ENCODE data around the gene CHAF1A.

Gene CHAF1A

DNA sequence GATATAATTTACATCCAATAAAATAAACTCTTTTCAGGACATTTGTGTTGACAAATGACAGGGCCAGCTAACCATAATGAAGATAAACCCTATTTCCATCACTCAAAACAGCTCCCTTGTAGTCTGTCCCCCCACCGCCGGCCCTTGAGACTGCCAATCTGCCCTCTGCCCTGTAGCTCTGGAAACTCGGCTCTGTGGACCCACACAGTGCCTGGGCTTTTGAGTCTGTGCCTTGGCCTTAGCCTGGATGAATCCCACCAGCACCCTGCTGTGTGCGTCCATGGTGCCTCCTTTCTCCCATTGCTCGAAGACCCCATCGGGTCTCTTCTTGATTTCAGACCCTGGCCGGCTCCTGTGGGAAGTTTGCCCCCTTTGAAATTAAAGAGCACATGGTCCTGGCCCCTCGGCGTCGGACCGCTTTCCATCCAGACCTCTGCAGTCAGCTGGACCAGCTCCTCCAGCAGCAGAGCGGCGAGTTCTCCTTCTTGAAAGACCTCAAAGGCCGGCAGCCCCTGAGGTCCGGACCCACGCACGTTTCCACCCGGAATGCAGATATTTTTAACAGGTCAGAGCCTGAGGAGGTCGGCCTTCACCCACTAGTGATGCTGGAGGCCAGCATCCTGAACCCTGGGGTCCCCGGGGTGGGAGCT lies 26.0 kb downstream of the CHAF1A start:
- no peak overlapping the region for H3K27ac ChIP-seq (ENCODE audit: low read length)
- H3K4me1 ChIP-seq (ENCODE audit: insufficient read depth, low read length): no peaks in the 10 kb centered on the region
- H3K36me3 ChIP-seq (ENCODE audit: insufficient read depth, low read depth, low read length): peaks cover 89% of the 10 kb centered on the region
- no peak overlapping the region for H3K9ac ChIP-seq (ENCODE audit: low read depth, low read length)
- H3K9me3 ChIP-seq (ENCODE audit: insufficient read depth, low read depth, low read length): no peaks in the 10 kb centered on the region
- no peak overlapping the region for H3K4me3 ChIP-seq (ENCODE audit: low read length)
- H3K27me3 ChIP-seq (ENCODE audit: insufficient read depth, low read length): no peaks in the 10 kb centered on the region

DNA sequence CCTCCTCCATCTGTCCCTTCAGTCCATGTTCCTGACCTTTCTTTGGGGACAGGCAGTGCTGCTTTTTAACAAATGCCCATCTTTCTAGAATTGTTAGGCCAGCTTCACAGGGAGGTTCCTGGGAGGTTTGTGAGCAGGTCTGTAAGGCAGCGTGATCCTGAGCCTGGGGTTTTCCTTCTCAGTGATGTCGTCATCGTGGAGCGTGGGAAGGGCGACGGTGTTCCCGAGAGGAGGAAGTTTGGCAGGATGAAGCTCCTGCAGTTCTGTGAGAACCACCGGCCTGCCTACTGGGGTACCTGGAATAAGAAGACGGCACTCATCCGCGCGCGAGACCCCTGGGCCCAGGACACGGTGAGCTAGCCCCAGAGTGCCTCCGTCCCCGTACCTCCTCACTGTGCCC lies 26.8 kb downstream of the CHAF1A start:
- Histone ChIP-seq H3K27ac (ENCODE audit: low read length) (no peak overlapping the region), H3K36me3 (ENCODE audit: insufficient read depth, low read depth, low read length) (peaks cover 89% of the 10 kb centered on the region), H3K9ac (ENCODE audit: low read depth, low read length) (no peak overlapping the region)

DNA sequence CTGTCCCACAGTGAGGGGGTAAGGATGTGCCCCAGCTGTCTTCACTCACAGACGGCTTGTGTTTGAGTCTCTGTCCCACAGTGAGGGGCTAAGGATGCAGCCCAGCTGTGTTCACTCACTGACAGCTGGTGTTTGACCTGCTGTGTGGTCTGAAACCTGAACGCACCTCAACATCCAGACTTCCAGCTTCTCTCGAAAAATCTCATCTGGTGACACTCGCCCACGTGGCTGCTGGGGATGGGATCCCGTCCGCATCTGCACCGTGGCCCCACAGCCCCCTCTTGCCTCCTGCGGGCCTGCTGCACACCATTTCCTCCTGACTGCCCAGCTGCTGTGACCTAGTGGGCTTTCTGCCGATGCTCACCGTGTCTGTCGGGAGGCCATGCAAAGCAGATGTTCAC lies 27.3 kb downstream of the CHAF1A start:
- H3K4me1 ChIP-seq (ENCODE audit: insufficient read depth, low read length): no peaks in the 10 kb centered on the region
- H3K27me3 ChIP-seq (ENCODE audit: insufficient read depth, low read length): no peaks in the 10 kb centered on the region
- H3K9ac ChIP-seq (ENCODE audit: low read depth, low read length): no peak overlapping the region
- H3K27ac ChIP-seq (ENCODE audit: low read length): no peak overlapping the region
- no peaks in the 10 kb centered on the region for H3K9me3 ChIP-seq (ENCODE audit: insufficient read depth, low read depth, low read length)
- peaks cover 89% of the 10 kb centered on the region for H3K36me3 ChIP-seq (ENCODE audit: insufficient read depth, low read depth, low read length)
- H3K4me3 ChIP-seq (ENCODE audit: low read length): no peak overlapping the region

More for the DNA sequence above, 26.8 kb downstream of the CHAF1A start:
- H3K4me3 ChIP-seq (ENCODE audit: low read length): no peak overlapping the region
- H3K9me3 ChIP-seq (ENCODE audit: insufficient read depth, low read depth, low read length): no peaks in the 10 kb centered on the region
- no peaks in the 10 kb centered on the region for H3K4me1 ChIP-seq (ENCODE audit: insufficient read depth, low read length)
- H3K27me3 ChIP-seq (ENCODE audit: insufficient read depth, low read length): no peaks in the 10 kb centered on the region

DNA sequence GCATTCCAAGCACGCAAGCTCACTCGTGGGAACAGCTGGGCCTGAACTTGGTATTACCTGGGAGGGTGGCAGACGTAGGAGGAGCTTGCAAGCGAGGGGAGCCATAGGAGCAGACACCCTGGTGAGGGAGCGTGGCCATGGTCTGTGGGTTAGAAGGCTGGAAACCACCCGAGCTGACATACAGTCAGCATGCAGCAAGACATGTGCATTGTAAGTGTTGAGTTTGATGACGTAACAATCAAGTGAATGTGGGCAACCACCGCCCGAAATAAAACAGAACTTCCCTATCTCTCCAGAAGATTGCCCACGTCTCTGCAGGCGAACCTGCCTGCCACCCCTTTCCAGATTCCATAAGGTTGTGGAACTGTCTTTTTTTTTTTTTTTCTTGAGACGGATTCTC lies 28.3 kb downstream of the CHAF1A start:
- H3K9ac ChIP-seq (ENCODE audit: low read depth, low read length): no peak overlapping the region
- no peaks in the 10 kb centered on the region for H3K9me3 ChIP-seq (ENCODE audit: insufficient read depth, low read depth, low read length)
- no peak overlapping the region for H3K4me3 ChIP-seq (ENCODE audit: low read length)
- H3K27me3 ChIP-seq (ENCODE audit: insufficient read depth, low read length): no peaks in the 10 kb centered on the region
- H3K27ac ChIP-seq (ENCODE audit: low read length): no peak overlapping the region
- H3K36me3 ChIP-seq (ENCODE audit: insufficient read depth, low read depth, low read length): peaks cover 88% of the 10 kb centered on the region
- H3K4me1 ChIP-seq (ENCODE audit: insufficient read depth, low read length): no peaks in the 10 kb centered on the region

DNA sequence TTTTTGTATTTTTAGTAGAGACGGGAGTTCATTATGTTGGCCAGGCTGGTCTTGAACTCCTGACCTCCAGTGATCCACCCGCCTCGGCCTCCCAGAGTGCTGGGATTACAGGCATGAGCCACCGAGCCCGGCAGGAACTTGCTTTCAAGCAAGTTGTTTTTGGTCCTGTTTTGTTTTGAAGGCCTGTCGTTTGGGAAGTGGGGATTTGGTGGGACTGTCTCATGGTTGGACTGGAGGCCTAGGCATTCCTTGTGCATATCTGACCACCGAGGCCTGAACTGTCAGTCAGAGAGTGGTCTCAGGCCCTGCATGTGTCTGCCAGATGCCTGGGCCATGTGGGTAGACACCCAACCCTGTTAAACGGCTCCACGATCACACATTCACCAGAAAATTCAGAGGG lies 28.9 kb downstream of the CHAF1A start:
- no peaks in the 10 kb centered on the region for H3K9me3 ChIP-seq (ENCODE audit: insufficient read depth, low read depth, low read length)
- H3K4me1 ChIP-seq (ENCODE audit: insufficient read depth, low read length): no peaks in the 10 kb centered on the region
- H3K4me3 ChIP-seq (ENCODE audit: low read length): no peak overlapping the region
- H3K27ac ChIP-seq (ENCODE audit: low read length): no peak overlapping the region
- H3K9ac ChIP-seq (ENCODE audit: low read depth, low read length): no peak overlapping the region
- H3K27me3 ChIP-seq (ENCODE audit: insufficient read depth, low read length): no peaks in the 10 kb centered on the region
- H3K36me3 ChIP-seq (ENCODE audit: insufficient read depth, low read depth, low read length): peaks cover 89% of the 10 kb centered on the region

DNA sequence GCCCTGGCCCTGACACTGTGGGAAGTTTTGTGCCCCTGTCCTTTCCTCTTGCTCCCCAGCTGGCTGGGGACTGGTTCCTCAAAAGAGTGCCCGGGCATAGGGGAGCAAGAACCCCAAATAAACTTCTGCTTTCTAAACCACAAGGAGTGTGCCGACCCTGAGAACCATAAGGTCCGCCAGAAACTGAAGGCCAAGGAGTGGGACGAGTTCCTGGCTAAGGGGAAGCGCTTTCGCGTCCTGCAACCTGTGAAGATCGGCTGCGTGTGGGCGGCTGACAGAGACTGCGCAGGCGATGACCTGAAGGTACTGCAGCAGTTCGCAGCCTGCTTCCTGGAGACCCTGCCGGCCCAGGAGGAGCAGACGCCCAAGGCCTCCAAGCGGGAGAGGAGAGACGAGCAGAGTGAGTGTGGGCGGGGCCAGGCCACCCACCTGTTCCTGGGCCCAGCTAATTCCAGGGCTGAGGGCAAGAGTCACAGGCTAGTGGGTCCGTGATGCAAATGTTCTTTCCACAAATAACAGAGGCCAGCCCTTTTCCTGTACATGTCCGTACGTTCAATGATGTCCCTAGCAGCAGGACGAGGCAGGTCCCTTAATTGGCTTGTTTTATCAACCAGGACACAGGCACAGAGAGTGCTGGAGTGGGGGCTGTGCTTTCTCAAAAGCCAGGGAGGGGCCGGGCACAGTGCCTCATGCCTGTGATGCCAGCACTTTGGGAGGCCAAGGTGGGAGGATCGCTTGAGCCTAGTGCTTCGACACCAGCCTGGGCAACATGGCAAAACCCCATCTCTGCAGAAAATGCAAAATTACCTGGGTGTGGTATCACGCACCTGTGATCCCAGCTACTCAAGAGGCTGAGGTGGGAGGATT lies 29.6 kb downstream of the CHAF1A start:
- H3K4me3 ChIP-seq (ENCODE audit: low read length): no peak overlapping the region
- H3K4me1 ChIP-seq (ENCODE audit: insufficient read depth, low read length): no peaks in the 10 kb centered on the region
- H3K9me3 ChIP-seq (ENCODE audit: insufficient read depth, low read depth, low read length): no peaks in the 10 kb centered on the region
- peaks cover 90% of the 10 kb centered on the region for H3K36me3 ChIP-seq (ENCODE audit: insufficient read depth, low read depth, low read length)
- no peak overlapping the region for H3K9ac ChIP-seq (ENCODE audit: low read depth, low read length)
- H3K27me3 ChIP-seq (ENCODE audit: insufficient read depth, low read length): no peaks in the 10 kb centered on the region
- no peak overlapping the region for H3K27ac ChIP-seq (ENCODE audit: low read length)

DNA sequence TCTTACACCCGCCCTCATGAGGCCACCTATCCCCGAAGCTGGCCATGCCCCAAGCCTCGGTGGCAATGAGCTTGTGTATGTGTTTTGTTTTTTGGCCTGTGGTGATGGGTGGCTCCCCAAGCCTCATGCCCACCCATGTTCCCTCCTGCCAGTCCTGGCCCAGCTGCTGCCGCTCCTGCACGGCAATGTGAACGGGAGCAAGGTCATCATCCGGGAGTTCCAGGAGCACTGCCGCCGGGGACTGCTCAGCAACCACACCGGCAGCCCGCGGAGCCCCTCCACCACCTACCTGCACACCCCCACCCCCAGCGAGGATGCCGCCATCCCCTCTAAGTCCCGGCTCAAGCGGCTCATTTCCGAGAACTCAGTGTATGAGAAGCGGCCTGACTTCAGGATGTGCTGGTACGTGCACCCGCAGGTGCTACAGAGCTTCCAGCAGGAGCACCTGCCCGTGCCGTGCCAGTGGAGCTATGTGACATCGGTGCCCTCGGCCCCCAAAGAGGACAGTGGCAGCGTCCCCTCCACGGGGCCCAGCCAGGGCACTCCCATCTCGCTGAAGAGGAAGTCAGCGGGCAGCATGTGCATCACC lies 30.6 kb downstream of the CHAF1A start:
- H3K9ac ChIP-seq (ENCODE audit: low read depth, low read length): no peak overlapping the region

DNA sequence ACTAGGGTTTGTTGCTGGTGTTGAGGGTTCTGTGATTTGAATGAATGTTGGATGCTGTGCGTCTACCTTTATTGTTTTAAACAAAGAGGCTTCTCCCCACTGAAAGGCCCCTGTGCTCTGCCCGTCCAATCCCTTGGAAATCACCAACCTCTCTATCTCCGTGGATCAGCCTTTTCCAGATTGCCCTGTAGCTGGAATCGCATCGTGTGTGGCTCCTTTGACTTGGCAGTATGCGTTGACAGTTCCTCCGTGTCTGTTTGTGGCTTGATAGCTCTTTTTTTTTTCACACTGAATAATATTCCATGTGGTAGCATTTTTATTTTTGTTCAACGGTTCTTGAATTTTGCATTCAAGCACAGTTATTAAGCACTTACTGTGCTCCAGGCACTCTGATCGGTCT lies 32.0 kb downstream of the CHAF1A start:
- Histone ChIP-seq H3K4me3 (ENCODE audit: low read length) (no peak overlapping the region), H3K27ac (ENCODE audit: low read length) (no peak overlapping the region), H3K9ac (ENCODE audit: low read depth, low read length) (no peak overlapping the region), H3K4me1 (ENCODE audit: insufficient read depth, low read length) (no peaks in the 10 kb centered on the region), H3K27me3 (ENCODE audit: insufficient read depth, low read length) (no peaks in the 10 kb centered on the region), H3K9me3 (ENCODE audit: insufficient read depth, low read depth, low read length) (no peaks in the 10 kb centered on the region), H3K36me3 (ENCODE audit: insufficient read depth, low read depth, low read length) (peaks cover 95% of the 10 kb centered on the region)

More for the DNA sequence above, 30.6 kb downstream of the CHAF1A start:
- no peaks in the 10 kb centered on the region for H3K9me3 ChIP-seq (ENCODE audit: insufficient read depth, low read depth, low read length)
- no peak overlapping the region for H3K4me3 ChIP-seq (ENCODE audit: low read length)
- no peak overlapping the region for H3K27ac ChIP-seq (ENCODE audit: low read length)
- peaks cover 97% of the 10 kb centered on the region for H3K36me3 ChIP-seq (ENCODE audit: insufficient read depth, low read depth, low read length)
- H3K4me1 ChIP-seq (ENCODE audit: insufficient read depth, low read length): no peaks in the 10 kb centered on the region
- no peaks in the 10 kb centered on the region for H3K27me3 ChIP-seq (ENCODE audit: insufficient read depth, low read length)

DNA sequence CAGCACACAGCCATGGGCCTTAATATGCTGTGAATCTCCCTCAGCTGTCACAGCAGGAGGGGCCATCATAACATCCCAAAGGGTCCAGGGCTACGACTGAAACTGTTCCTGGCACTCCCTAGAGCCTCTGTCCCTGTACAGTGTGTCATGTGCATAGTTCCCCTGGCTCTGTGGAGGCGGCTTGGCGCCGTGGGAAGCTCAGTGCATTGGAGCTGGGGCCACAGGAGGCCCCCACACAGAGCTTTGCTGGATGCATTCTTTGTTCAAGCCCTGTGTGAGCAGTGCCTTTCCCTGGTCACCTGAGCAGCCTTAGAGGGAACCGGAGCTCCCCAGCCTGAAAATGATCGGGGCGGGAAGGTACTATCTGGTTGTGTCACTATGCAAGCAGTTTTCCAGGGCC lies 33.8 kb downstream of the CHAF1A start:
- H3K27me3 ChIP-seq (ENCODE audit: insufficient read depth, low read length): no peaks in the 10 kb centered on the region
- peaks cover 92% of the 10 kb centered on the region for H3K36me3 ChIP-seq (ENCODE audit: insufficient read depth, low read depth, low read length)
- H3K27ac ChIP-seq (ENCODE audit: low read length): no peak overlapping the region
- H3K4me1 ChIP-seq (ENCODE audit: insufficient read depth, low read length): no peaks in the 10 kb centered on the region
- no peaks in the 10 kb centered on the region for H3K9me3 ChIP-seq (ENCODE audit: insufficient read depth, low read depth, low read length)
- H3K4me3 ChIP-seq (ENCODE audit: low read length): no peak overlapping the region
- no peak overlapping the region for H3K9ac ChIP-seq (ENCODE audit: low read depth, low read length)

DNA sequence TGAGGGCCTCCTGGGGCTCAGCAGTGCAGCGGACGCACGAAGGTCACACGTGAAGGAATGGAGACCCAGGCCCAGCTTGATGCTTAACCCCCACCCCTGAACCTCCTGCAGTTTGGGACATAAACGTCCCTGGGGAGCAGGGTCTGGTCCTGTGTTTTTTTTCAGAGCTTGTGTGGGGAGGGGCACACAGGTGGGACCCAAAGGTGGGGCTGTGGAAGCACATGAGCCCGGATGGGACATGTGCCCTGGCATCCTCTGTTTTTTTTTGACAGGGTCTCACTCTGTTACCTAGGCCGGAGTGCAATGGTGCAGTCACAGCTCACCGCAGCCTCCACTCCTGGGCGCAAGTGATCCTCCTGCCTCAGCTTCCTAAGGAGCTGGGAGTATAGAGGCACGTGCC lies 34.7 kb downstream of the CHAF1A start:
- Histone ChIP-seq H3K4me1 (ENCODE audit: insufficient read depth, low read length) (no peaks in the 10 kb centered on the region), H3K9me3 (ENCODE audit: insufficient read depth, low read depth, low read length) (no peaks in the 10 kb centered on the region), H3K36me3 (ENCODE audit: insufficient read depth, low read depth, low read length) (peaks cover 87% of the 10 kb centered on the region), H3K27ac (ENCODE audit: low read length) (no peak overlapping the region), H3K9ac (ENCODE audit: low read depth, low read length) (no peak overlapping the region), H3K27me3 (ENCODE audit: insufficient read depth, low read length) (no peaks in the 10 kb centered on the region), H3K4me3 (ENCODE audit: low read length) (no peak overlapping the region)

DNA sequence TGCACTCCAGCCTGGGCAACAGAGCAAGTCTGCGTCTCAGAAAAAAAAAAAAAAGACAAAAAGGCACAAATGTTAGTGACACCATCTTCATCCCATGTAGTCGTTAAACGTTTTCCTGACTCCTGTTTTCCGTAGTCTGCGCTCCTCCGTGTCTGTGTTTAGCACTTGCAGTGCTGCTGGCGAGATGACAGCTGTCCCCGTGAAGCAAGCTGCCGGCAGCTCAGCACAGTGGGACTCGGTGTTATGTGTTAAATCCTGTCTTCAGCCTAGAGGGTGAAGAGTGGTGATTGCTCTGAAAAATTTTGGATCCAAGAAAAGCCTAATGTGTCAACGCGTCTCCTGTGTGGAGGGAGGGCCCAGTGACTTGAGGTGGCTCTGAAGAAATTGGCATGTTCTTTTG lies 36.8 kb downstream of the CHAF1A start:
- H3K9me3 ChIP-seq (ENCODE audit: insufficient read depth, low read depth, low read length): no peaks in the 10 kb centered on the region
- H3K27ac ChIP-seq (ENCODE audit: low read length): no peak overlapping the region
- H3K9ac ChIP-seq (ENCODE audit: low read depth, low read length): no peak overlapping the region
- H3K4me1 ChIP-seq (ENCODE audit: insufficient read depth, low read length): no peaks in the 10 kb centered on the region
- H3K27me3 ChIP-seq (ENCODE audit: insufficient read depth, low read length): no peaks in the 10 kb centered on the region
- H3K36me3 ChIP-seq (ENCODE audit: insufficient read depth, low read depth, low read length): peaks cover 81% of the 10 kb centered on the region
- H3K4me3 ChIP-seq (ENCODE audit: low read length): no peak overlapping the region
